Stimulated activated CD4-positive, alpha-beta T cell treated with anti-CD3 and anti-CD28 coated beads, Interleukin-1b, Interleukin-23, amount 100 ng/mL, for 1 hour (primary cell): ENCODE data around the gene GTF2H2.
"Not testable (repeated sequence)": the region's sequence is repeated elsewhere in the genome, so short reads cannot be mapped to it uniquely, and the experiment has no call there.

Experiments
- DNase-seq, 2 donors: peaks; one replicate each; pipeline ENCODE4 v3.0.0-alpha.2; 2020; ENCODE audit warnings: low read depth in 2 of 2

GTF2H2 gene

DNA sequence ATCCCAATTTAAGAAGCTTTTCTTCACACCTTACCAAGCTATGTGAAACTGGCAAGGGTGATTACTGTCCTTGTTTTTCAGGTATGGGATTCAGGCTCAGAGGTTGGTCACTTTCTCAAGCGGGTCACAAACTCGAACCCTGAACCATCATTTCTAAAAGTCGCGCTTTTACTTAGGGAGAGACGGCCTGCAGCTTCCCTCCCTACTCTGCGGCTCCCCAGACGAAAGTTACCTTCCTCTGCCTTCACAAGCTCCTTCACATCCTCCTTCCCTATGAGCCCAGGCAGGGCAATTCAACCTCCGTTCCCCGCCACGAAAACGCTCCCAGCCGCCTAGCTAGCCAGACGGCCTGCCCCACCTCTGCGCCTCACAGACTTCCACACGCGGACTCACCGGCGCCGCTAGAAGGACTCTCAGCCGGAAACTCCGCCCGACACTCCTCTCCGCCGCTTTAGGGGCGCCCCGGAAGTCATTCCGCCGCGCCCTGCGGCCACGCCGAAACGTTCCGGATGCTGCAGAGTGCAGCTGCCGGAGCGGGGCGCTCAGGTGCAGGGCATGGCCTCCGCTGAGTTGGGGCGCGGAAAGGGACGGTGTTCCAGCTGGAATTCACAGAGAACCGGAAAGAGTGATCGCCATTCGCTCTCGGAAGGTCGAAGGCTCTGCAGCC, at the start of gene GTF2H2:
TSS of gene GTF2H2 (minus strand) at position 415 of the 667 bp plus-strand sequence. CDS start 4,913 bp downstream, outside the sequence.
- DNase-seq: not testable (repeated sequence)

DNA sequence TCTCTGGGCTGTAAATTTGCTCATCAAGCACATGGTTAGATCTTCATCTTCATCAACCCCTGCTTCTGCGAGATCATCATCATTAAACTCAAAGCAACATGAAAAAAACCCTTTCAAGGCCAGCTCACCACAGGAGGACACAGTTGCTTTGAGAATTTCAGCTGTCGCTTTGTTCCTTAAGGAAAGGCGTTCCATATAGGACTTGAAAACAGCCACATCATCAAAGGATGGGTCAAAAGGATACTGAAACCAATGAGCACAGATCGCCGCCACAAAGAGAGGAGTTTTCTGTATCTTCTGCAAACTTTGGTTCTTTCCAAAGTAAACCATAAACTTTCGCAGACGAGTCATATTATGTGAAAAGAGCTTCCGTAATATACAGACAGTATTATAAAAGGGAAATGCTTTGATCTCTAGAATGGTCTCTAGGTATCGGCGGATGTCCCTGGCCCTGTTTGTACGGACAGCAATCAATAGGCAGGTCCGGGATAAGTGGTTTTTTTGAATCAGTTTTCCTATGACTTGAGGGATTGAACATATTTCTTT, 42.3 kb upstream of the GTF2H2 start:
- DNase-seq: not testable (repeated sequence)

DNA sequence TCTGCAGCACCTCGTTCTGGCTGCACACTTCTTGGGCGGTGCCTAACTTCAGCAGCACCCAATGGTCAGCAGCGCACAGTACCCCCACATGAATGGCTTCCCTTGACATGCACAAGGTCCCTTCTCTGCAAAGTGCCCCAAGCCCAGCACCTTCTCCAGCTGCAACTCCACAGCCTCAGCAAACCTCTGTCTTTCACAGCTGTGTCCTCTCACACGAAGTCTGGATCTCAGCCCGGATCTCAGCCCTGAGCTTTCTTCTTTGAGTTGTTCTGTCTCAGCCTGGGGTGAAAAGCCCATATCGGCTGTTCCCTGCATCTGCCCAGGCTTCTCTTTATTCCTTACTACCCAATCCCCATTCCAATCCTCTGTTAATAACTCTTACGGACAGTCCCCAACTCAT, 32.5 kb upstream of the GTF2H2 start:
- not testable (repeated sequence) for DNase-seq

DNA sequence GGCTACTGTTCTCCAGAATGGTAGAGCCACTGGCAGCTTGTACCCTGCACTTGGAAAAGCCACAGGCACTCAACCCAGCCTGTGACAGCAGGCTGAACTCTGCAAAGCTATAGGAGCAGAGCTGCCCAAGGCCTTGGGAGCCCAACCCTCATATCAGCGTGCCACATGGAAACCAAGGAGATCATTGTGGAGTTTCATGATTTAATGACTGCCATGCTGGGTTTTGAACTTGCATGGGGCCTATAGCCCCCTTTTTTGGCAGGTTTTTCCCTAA, 30.4 kb upstream of the GTF2H2 start:
- not testable (repeated sequence) for DNase-seq

DNA sequence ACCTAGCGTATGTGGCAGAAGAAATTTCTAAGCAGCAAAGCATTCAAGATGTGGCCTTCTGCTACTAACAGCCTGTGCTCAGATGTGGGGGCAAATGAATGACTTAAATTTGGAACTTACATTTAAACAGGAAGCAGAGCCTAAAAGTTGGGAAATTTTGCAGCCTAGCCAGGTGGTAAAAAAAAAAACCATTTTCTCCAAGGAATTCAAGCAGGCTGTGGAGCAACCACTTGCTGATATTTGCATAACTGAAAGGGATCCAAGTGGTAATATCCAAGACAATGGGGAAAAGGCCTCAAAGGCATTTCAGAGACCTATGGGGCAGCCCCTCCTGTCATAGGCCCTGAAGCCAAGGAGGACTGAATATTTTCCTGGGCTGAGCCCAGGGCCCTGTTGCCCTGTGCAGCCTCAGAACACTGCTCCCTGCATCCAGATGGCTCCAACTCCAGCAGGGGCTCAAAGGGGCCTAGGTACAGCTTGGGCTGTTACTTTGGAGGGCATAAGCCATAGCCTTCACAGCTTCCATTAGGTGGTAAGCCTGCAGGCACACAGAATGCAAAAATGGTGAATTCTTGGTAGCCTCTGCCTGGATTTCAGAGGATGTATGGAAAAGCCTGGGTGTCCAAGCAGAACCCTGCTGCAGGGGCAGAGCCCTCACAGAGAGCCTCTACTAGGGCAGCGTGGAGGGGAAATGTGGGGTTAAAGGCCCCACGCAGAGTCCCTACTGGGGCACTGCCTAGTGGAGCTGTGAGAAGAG, 29.9 kb upstream of the GTF2H2 start:
- not testable (repeated sequence) for DNase-seq

DNA sequence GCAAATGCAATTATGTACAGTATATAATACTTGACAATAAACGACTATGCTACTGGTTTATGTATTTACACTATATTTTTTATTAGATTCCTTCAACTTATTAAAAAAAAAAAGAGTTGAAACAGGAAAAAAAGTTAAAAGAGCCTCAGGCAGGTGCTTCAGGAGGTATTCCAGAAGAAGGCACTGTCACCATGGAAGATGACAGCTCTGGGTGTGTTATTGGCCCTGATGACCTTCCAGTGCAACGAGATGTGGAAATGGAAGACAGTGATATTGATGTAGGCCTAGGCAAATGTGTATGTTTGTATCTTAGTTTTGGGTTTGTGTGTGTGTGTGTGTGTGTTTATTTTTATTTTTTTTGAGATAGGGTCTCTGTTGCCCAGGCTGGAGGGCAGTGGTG, 22.3 kb upstream of the GTF2H2 start:
- DNase-seq: not testable (repeated sequence)

DNA sequence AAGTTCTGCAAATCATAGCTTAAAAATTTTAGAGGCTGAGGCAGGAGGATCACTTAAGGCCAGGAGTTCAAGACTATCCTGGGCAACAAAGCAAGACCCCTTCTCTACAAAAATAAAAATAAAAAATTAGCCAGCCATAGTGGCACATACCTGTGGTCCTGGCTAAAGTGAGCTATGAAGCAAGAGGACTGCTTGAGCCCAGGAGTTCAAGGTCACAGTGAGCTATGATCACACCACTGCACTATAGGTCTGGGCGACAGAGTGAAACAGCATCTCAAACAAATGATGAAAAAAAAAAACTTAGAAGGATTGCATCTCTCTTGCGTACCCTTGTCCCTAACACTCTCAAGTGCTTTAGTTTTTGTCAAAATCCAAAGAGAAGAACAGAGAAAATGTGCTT, 21.3 kb upstream of the GTF2H2 start:
- not testable (repeated sequence) for DNase-seq

DNA sequence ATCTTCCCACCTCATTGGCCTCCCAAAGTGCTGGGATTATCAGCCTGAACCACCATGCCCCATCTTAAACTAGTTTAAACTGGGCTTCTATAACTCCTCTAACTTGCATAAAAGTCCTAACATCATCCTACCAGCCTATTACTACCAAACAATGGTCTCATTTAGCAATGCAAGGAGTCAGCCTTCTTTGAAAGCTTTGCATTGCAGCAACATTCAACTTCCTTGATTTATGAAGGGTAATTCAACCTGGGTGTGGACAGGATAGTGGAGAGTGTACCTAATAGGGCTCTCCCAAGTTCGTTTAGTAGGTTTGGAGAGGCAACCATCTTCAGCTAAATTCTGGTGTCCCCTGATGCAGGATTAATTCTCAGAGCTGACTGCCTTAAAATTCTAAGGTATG, 18.7 kb upstream of the GTF2H2 start:
- DNase-seq: not testable (repeated sequence)

DNA sequence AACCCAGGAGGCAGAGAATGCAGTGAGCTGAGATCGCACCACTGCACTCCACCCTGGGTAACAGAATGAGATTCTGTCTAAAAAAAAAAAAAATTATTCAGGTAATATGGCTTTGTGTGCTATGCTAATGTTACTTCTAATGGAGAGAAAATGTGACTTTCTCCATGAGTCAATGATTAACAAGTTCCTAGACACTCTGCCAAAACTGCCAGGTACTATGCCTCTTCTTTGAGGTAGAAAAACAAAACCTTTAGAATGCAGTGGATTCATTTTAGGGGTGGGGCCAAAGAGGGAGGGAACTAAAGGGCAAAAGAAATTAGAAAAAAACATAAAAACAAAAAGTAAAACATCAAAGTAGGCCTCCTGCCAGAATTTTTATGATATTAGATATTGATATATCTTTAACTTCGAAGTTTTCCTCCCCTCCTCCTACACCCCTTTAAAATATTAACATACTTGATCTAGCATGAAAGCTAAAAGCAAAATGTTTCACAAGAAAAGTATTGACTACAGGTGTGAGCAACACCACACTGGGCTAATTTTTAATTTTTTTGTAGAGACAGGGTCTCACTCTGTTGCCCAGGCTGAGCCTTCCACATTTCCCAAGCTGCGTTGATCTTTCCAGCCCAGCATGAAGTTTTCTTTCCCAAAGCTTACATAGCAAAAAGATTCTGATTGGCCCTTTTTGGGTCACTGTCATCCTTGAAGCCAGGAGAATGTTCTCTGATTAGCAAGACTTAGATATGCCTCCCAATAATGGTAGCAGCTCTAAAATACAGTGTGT, 17.0 kb upstream of the GTF2H2 start:
- not testable (repeated sequence) for DNase-seq

DNA sequence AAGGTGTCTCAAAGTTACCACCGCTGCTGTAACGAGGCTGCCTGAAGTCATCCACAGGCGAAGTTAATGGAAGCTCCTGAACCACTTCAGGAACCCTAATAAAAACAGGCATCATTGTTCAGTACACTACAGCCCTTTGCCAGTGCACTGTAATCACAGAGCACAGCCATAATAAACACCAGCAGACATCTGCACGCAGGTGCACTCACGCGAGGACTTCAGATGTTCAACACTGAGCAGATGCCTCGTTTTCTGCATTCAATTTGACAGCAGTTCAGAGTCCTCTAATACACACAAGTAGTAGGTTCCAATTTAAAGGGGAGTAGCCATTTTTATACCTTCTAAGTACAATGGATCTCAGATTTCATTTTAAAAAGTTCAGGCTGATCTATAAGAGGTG, 15.4 kb upstream of the GTF2H2 start:
- DNase-seq: not testable (repeated sequence)

DNA sequence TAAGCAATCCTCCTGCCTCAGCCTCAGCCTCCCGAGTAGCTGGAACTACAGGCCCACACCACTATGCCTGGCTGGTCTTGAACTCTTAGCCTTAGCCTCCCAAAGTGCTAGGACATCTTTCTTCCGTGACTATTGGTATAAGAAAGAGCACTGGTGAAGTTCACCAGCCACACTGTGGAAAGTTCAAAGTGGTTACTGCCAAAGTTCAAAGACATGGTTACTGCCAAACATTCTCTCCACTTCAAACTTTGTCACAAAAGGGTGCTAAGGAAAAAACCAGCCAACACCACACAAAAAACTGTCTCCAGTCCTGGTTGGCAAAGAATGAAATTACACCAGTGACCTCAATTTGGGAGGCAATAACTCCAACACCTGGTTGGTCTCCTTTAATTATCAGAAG, 14.9 kb upstream of the GTF2H2 start:
- DNase-seq: not testable (repeated sequence)

DNA sequence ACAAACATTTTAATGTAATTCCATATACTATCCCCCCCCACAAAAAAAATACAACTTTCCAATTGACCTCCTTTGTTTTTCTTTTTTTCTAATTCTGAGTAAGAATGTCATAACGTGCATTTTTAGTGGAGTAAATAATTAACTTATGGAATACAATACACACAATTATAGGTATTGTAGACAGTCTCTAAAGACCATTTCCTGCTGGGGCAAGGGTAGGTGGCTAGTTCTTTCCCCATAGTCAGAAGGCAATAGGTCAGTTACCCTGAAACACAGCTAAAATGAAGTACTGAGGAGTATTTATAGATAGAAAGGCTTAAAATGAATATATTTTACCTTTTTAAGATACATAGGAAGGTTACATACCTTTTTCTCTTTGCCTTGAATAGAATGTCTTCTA, 6.2 kb downstream of the GTF2H2 start:
- not testable (repeated sequence) for DNase-seq

DNA sequence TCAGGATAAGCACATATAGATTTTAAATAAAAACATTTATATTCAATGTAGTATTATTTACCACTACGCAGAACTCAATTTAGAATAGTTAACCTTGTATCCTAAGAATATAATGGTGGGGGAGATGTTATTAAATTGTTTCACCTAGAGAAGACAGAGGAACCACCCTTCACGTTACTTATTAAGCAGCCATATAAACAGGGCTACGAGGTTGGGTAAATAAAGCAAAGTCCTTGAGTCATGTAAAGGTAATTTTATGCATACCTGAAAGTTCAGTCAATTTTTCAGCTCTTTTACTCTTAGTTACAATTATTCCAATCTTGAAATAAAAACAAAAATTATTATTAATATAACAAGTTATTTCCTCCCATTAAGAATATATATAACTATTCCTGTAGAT, 8.1 kb downstream of the GTF2H2 start:
- not testable (repeated sequence) for DNase-seq

DNA sequence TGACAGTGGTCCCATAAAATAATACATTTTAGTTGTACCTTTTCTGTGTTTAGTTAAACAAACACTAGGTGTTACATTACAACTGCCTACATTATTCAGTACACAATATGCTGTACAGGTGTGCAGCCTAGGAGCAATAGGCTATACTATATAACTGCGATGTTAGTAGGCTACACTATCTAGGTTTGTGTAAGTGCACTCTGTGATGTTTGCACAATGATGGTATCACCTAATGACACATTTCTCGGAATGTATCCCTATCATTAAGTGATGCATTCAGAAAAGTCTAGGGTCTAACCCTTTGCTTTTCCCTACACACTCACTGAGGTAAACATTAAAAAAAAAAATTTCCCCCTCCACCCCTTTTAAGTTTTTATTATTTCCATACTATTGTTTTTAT, 22.7 kb downstream of the GTF2H2 start:
- DNase-seq: not testable (repeated sequence)

DNA sequence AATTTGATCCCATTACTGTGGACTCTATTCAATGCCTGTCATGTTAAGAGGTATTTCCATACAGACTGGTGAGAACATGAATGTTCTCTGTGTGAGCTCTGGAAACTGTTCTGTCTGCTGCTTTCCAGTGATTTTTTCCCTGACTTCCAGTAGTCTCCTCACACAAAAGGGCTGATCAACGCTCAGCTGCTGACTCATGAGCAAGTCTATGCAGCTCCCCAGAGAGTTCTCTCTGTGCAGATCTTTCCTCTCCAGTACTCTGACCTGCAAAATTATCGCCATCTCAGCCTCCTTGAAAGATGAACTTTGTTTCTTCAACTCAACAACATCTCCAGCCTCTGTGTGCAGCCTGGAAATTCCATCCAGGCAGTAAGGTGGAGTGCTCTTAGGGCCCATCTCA, 23.3 kb downstream of the GTF2H2 start:
- DNase-seq: not testable (repeated sequence)

DNA sequence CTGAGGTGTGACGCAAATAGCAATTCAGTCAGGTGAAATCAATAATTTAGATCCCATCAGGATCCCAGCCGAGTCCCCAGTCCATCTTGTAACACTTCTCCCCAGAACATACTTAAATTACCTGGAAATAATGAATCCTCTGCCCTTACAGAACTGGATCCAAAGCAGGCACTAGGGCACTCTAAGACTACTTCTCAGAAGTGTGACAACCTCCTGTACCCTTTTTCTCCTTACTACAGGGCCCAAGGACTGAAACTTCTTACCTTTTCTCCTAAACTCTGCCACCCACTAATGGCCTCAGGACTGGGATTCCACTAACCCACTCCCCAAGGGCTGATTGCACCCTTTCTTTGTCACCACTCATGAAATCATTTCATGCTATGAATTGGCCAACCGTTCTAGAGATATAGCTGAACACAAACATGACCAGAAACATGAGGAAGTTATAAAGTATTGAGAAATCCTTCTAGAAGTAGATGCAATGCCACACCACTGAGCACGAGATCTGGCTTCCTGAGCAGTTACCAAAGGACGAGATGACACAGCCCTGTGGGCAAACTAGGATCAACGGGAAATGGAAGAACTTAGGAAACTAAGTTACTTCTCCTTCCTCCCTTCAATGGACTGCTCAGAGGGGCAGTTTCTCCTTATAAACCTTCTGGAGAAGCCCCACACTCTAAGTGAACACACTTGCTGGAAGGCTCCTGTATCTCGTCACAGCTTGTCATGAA, 36.3 kb downstream of the GTF2H2 start:
- DNase-seq: not testable (repeated sequence)

DNA sequence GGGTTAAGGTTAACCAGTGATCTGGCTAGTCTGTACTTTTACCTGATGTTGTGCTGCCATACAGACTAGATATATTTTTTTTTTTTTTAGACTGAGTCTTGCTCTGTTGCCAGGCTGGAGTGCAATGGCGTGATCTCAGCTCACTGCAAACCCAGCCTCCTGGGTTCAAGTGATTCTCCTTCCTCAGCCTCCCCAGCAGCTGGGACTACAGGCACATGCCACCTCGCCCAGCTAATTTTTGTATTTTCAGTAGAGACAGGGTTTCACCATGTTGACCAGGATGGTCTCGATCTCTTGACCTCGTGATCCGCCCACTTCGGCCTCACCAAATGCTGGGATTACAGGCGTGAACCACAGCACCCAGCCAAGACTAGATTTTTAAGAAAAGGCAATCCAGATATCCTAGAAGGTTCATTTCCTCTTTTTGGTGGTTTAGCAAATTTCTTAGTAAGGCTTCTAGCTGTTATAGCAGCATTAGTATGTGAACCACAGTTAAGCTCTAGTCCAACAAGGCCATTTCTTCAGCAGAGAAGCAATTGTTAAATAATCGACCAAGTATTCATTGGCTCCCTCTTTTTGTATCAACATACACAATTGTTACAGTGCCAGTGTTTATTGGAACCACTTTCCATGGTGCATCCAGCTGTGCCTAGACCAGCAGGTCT, 42.1 kb downstream of the GTF2H2 start, which contains the start of gene NAIP:
TSS of gene NAIP (minus strand) at position 51 of the 665 bp plus-strand sequence. CDS start 12,424 bp downstream, outside the sequence.
- DNase-seq: not testable (repeated sequence)

DNA sequence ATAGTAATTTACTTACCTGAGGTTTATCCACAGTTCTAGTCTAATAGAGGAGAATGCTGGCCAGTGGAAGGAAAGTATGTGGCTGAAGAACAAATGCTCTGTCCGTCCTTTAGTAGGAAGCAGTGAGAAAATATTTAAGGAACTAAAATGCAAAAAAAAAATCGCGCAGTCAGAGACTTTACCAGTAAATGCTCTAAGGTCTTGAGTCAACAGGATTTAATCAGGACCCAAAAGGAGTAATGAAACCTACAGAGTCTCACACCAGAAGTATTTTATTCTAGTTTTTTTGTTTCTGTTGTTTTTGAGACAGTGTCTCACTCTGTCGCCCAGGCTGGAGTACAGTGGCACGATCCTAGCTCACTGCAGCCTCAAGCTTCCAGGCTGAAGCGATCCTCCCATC, 46.8 kb downstream of the GTF2H2 start:
- DNase-seq: not testable (repeated sequence)

DNA sequence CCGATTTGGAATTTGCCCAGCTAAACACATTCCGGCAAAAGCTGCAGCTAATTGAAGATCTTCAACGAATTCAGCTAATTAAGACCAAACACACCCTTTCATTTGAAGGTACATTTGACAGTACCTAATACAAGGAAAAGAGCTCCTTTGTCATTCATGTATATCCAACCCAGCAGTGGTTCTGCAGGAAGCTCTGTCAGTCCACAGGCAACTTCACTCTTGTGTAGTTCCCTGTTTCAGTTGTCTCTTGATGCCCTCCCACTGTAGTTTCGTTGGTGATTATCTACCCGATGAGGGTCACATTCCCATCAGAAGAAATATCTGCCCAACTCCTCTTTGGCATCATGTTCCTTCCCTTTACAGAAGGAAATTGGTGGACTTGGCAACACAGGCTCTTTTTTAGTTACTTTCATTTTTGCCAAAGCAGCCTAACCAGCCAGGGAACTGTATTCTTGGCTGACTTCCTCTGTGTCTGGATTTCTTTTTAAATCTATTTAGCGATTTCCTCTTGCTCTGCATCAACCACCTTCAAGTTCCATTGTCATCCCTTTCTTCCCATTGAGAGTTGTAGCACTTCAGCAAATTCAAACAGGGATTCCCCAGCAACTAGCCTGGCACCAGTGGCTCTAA, 49.0 kb downstream of the GTF2H2 start:
- not testable (repeated sequence) for DNase-seq

DNA sequence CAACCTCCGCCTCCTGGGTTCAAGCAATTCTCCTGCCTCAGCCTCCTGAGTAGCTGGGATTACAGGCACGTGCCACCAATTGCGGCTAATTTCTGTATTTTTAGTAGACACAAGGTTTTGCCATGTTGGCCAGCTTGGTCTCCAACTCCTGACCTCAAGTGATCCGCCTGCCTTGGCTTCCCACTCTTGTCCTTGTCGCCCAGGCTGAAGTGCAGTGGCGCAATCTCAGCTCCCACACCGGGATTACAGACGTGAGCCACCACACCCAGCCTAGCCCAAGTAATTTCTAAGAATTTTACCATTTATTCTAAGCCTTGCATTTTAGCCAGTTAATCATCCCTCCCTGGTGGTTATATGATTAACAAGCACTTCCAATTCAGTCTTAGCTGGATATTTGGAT, 53.3 kb downstream of the GTF2H2 start:
- no peak for DNase-seq
